HL-60 (cell line): ENCODE data around the gene LMBR1.

Experiments
- DNase-seq, 2 experiments: peaks; one replicate each; pipeline ENCODE4 v3.0.0-alpha.2; 2010 to 2020; ENCODE audit warnings: low read depth in 1 of 2, low spot score in 1 of 2
- H3K27ac ChIP-seq: fragments of 250-450 bp; sonication (Bioruptor Pico); replicated peaks from 2 replicates; pipeline ENCODE4 v1.5.1; 2020; ENCODE audit warnings: mild to moderate bottlenecking, moderate library complexity
- H3K27me3 ChIP-seq: fragments of 250-450 bp; sonication (Bioruptor Pico); 2 replicates; pipeline ENCODE4 v1.5.1; 2021; ENCODE audit warnings: mild to moderate bottlenecking, moderate library complexity; ENCODE audit not compliant: insufficient read depth, poor library complexity, severe bottlenecking
- H3K4me3 ChIP-seq: replicated peaks from 2 replicates; pipeline ENCODE4 v1.5.1; 2011; ENCODE audit warnings: mild to moderate bottlenecking, control low read depth, low read length; ENCODE audit not compliant: insufficient read depth
- CTCF ChIP-seq: IDR thresholded peaks from one replicate; pipeline ENCODE4 v1.5.1; 2011; ENCODE audit warnings: low read length, control low read depth, inconsistent platforms; ENCODE audit not compliant: insufficient read depth
- GABPA ChIP-seq: IDR thresholded peaks from 2 replicates; pipeline ENCODE4 v1.6.1; 2012; ENCODE audit warnings: low read depth
- POLR2AphosphoS5 ChIP-seq: IDR thresholded peaks from 2 replicates; pipeline ENCODE4 v1.6.1; 2012; ENCODE audit warnings: low read depth
- REST ChIP-seq: IDR thresholded peaks from 2 replicates; pipeline ENCODE4 v1.6.1; 2012; ENCODE audit warnings: low read depth; ENCODE audit not compliant: insufficient replicate concordance
- SPI1 ChIP-seq: IDR thresholded peaks from 2 replicates; pipeline ENCODE4 v1.6.1; 2012; ENCODE audit warnings: low read depth, mild to moderate bottlenecking, borderline replicate concordance

Gene LMBR1

GRCh38 chr7:156693627-156694026 lies 199.4 kb downstream of the LMBR1 start:
- Histone ChIP-seq H3K4me3 (no peak overlapping the region), H3K27me3 (no peaks in the 10 kb centered on the region), H3K27ac (no peak overlapping the region)
- TF ChIP-seq POLR2AphosphoS5 (no peak), GABPA (no peak), CTCF (no peak), REST (no peak), SPI1 (no peak)
- DNase-seq, result no peak

- no peak for TF ChIP-seq REST
- TF ChIP-seq GABPA, result no peak
- no peak for TF ChIP-seq CTCF
- TF ChIP-seq POLR2AphosphoS5, result no peak
- TF ChIP-seq SPI1, result no peak
- H3K27me3 ChIP-seq, result no peaks in the 10 kb centered on the region
- no peak overlapping the region for H3K4me3 ChIP-seq
- DNase-seq, result no peak
- no peak overlapping the region for H3K27ac ChIP-seq
Observed at GRCh38 chr7:156692849-156693248, 200.1 kb downstream of the LMBR1 start.

GRCh38 chr7:156691764-156692163 lies 201.2 kb downstream of the LMBR1 start:
- Histone ChIP-seq H3K27ac (no peak overlapping the region), H3K4me3 (no peak overlapping the region), H3K27me3 (no peaks in the 10 kb centered on the region)
- DNase-seq, result no peak
- TF ChIP-seq POLR2AphosphoS5 (no peak), CTCF (no peak), SPI1 (no peak), GABPA (no peak), REST (no peak)
